Measurements from ENCODE around the gene PRDX5.

The PRDX5 gene

DNA sequence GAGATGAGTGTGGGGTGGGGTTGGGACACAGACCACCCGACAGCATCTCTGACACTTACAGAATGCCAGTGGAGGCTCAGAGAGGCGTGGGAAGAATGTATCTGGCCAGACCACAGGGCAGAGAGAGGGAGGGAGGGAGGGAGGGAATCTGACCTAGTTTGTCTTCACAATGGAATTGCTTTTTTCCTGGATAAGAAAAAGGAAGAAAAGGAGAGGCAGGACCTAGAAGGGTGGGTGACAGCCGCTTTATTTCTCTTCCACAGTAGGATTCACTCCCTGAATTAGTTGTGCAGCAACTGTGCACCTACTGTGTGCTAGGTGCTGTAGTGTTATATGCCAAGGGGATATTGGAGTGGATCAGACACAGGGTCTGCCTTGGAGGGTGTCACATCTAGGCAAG, 23.1 kb upstream of the PRDX5 start (continued):
- TF ChIP-seq, protein P1, sequence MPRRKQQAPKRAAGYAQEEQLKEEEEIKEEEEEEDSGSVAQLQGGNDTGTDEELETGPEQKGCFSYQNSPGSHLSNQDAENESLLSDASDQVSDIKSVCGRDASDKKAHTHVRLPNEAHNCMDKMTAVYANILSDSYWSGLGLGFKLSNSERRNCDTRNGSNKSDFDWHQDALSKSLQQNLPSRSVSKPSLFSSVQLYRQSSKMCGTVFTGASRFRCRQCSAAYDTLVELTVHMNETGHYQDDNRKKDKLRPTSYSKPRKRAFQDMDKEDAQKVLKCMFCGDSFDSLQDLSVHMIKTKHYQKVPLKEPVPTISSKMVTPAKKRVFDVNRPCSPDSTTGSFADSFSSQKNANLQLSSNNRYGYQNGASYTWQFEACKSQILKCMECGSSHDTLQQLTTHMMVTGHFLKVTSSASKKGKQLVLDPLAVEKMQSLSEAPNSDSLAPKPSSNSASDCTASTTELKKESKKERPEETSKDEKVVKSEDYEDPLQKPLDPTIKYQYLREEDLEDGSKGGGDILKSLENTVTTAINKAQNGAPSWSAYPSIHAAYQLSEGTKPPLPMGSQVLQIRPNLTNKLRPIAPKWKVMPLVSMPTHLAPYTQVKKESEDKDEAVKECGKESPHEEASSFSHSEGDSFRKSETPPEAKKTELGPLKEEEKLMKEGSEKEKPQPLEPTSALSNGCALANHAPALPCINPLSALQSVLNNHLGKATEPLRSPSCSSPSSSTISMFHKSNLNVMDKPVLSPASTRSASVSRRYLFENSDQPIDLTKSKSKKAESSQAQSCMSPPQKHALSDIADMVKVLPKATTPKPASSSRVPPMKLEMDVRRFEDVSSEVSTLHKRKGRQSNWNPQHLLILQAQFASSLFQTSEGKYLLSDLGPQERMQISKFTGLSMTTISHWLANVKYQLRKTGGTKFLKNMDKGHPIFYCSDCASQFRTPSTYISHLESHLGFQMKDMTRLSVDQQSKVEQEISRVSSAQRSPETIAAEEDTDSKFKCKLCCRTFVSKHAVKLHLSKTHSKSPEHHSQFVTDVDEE (CRISPR knock-in tag; IDR thresholded peaks at IDR 0.05), result no peak
- TF ChIP-seq TOX (CRISPR knock-in tag; IDR thresholded peaks at IDR 0.05; ENCODE audit: borderline replicate concordance) (no peak), ZC3H10 (CRISPR knock-in tag; IDR thresholded peaks at IDR 0.05) (no peak)

DNA sequence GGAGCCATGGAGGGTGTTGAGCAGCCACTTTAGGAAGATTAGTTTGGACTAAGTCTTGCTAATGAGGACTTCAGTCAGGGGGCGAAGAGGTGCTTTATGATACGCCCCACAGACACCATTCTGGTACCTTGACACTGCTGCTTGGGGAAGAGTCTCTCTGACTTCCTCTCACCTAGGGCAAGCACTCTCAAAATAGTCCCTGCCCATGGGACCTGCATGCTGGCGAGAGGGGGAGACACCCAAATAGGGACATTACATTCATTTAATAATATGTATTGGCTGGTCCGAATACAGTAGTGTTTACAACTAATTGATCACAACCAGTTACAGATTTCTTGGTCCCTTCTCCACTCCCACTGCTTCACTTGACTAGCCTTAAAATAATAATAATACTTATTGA, 22.2 kb upstream of the PRDX5 start:
- no peak for ATAC-seq

DNA sequence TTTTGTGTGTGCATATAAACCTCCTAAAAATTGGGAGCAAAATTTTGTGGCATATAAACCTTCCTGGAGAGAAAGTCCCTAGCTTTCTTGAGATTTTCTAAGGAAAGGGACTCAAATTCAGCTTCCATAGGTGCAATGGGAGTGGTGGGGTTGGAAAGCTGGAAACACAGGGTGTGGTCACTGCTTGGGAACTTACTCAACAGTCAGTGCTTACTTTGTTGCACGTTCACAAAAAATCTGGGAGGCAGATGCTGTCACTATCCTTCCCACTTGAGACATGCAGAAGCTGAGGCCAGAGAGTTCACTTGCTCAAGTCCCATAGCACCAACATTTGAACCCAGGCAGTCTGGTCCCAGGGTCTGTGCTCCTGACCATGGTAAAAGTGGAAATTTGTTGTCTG, 21.7 kb upstream of the PRDX5 start:
- ATAC-seq, result no peak
- TF ChIP-seq, protein P2, sequence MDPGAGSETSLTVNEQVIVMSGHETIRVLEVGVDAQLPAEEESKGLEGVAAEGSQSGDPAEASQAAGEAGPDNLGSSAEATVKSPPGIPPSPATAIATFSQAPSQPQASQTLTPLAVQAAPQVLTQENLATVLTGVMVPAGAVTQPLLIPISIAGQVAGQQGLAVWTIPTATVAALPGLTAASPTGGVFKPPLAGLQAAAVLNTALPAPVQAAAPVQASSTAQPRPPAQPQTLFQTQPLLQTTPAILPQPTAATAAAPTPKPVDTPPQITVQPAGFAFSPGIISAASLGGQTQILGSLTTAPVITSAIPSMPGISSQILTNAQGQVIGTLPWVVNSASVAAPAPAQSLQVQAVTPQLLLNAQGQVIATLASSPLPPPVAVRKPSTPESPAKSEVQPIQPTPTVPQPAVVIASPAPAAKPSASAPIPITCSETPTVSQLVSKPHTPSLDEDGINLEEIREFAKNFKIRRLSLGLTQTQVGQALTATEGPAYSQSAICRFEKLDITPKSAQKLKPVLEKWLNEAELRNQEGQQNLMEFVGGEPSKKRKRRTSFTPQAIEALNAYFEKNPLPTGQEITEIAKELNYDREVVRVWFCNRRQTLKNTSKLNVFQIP (CRISPR knock-in tag; IDR thresholded peaks at IDR 0.05; ENCODE audit: borderline replicate concordance, low read depth), result no peak
- TF ChIP-seq BACH2 (CRISPR knock-in tag; IDR thresholded peaks at IDR 0.05; ENCODE audit: borderline replicate concordance), result no peak
- TF ChIP-seq, protein P3, sequence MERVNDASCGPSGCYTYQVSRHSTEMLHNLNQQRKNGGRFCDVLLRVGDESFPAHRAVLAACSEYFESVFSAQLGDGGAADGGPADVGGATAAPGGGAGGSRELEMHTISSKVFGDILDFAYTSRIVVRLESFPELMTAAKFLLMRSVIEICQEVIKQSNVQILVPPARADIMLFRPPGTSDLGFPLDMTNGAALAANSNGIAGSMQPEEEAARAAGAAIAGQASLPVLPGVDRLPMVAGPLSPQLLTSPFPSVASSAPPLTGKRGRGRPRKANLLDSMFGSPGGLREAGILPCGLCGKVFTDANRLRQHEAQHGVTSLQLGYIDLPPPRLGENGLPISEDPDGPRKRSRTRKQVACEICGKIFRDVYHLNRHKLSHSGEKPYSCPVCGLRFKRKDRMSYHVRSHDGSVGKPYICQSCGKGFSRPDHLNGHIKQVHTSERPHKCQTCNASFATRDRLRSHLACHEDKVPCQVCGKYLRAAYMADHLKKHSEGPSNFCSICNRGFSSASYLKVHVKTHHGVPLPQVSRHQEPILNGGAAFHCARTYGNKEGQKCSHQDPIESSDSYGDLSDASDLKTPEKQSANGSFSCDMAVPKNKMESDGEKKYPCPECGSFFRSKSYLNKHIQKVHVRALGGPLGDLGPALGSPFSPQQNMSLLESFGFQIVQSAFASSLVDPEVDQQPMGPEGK (CRISPR knock-in tag; IDR thresholded peaks at IDR 0.05; ENCODE audit: borderline replicate concordance), result no peak
- TF ChIP-seq CSRNP3 (CRISPR knock-in tag; IDR thresholded peaks at IDR 0.05), result no peak
- no peak for TF ChIP-seq ZFP30 (CRISPR knock-in tag; IDR thresholded peaks at IDR 0.05)
- TF ChIP-seq RARB (CRISPR knock-in tag; IDR thresholded peaks at IDR 0.05), result no peak
- no peak for TF ChIP-seq OSR1 (CRISPR knock-in tag; IDR thresholded peaks at IDR 0.05)
- TF ChIP-seq ARNTL (CRISPR knock-in tag; IDR thresholded peaks at IDR 0.05; ENCODE audit: borderline replicate concordance, low read depth), result no peak
- no peak for TF ChIP-seq CSDC2 (CRISPR knock-in tag; IDR thresholded peaks at IDR 0.05)
- TF ChIP-seq, protein P1 (CRISPR knock-in tag; IDR thresholded peaks at IDR 0.05), result no peak
- TF ChIP-seq ZC3H10 (CRISPR knock-in tag; IDR thresholded peaks at IDR 0.05), result no peak
- no peak for TF ChIP-seq SNAI2 (CRISPR knock-in tag; IDR thresholded peaks at IDR 0.05)
- TF ChIP-seq ZNF70 (CRISPR knock-in tag; IDR thresholded peaks at IDR 0.05), result no peak
- TF ChIP-seq ZNF565 (CRISPR knock-in tag; conservative IDR thresholded peaks at IDR 0.05; ENCODE audit: low read depth), result no peak
- no peak for TF ChIP-seq ZFP3 (CRISPR knock-in tag; IDR thresholded peaks at IDR 0.05)
- no peak for TF ChIP-seq PPARA (CRISPR knock-in tag; IDR thresholded peaks at IDR 0.05; ENCODE audit: borderline replicate concordance)
- TF ChIP-seq ZNF8 (CRISPR knock-in tag; IDR thresholded peaks at IDR 0.05), result no peak
- TF ChIP-seq TCF4 (CRISPR knock-in tag; IDR thresholded peaks at IDR 0.05; ENCODE audit: borderline replicate concordance), result no peak
- no peak for TF ChIP-seq ISL1 (CRISPR knock-in tag; IDR thresholded peaks at IDR 0.05)
- TF ChIP-seq, protein P4, sequence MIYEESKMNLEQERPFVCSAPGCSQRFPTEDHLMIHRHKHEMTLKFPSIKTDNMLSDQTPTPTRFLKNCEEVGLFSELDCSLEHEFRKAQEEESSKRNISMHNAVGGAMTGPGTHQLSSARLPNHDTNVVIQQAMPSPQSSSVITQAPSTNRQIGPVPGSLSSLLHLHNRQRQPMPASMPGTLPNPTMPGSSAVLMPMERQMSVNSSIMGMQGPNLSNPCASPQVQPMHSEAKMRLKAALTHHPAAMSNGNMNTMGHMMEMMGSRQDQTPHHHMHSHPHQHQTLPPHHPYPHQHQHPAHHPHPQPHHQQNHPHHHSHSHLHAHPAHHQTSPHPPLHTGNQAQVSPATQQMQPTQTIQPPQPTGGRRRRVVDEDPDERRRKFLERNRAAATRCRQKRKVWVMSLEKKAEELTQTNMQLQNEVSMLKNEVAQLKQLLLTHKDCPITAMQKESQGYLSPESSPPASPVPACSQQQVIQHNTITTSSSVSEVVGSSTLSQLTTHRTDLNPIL (CRISPR knock-in tag; IDR thresholded peaks at IDR 0.05; ENCODE audit: low read depth), result no peak

More for the DNA sequence above, 22.2 kb upstream of the PRDX5 start:
- no peak for TF ChIP-seq ESRRG (CRISPR knock-in tag; IDR thresholded peaks at IDR 0.05)

Measured in SK-N-SH treated with all-trans-retinoic acid at 6 μM for 48 hours (cell line).